Mucosa of descending colon (tissue), 3 donors: Measurements from ENCODE around the gene SLC6A7. TPM values are rescaled to one million over a fixed set of nuclear protein-coding genes. Genes with fewer than 3 reads are reported as not detected.

Source experiments
- ATAC-seq: fragments of 200-7000 bp; cut with Tn5 transposase; one replicate; pipeline ENCODE4 v1.9.1; 2020; ENCODE audit warnings: mild to moderate bottlenecking, moderate library complexity
- DNase-seq, 3 donors: peaks; one replicate each; pipeline ENCODE4 v3.0.0-alpha.2; 2020
- H3K36me3 ChIP-seq: fragments of 200-600 bp; one replicate; pipeline ENCODE4 v1.8.0; 2021; ENCODE audit warnings: low read depth, mild to moderate bottlenecking
- H3K4me1 ChIP-seq: fragments of 200-600 bp; one replicate; pipeline ENCODE4 v1.8.0; 2021; ENCODE audit warnings: low read depth, mild to moderate bottlenecking
- H3K4me3 ChIP-seq: fragments of 200-600 bp; one replicate; pipeline ENCODE4 v1.8.0; 2021; ENCODE audit warnings: mild to moderate bottlenecking
- H3K9me3 ChIP-seq: fragments of 200-600 bp; one replicate; pipeline ENCODE4 v1.8.0; 2021; ENCODE audit warnings: mild to moderate bottlenecking
- intact Hi-C, 2 donors: fragments of 100-400 bp; cut with DNase I in 1 of 2; cut with micrococcal nuclease in 1 of 2; formaldehyde crosslinking; loops; one replicate each; pipeline versions ENCODE4 v1.11.0 to v1.11.1; 2022; cut with DNase I, micrococcal nuclease
- total RNA-seq, 3 donors: library from RNA; stranded (reverse); fragmentation: NEBNext Ultra II Directional in 2 of 3; extraction: Animal tissue kit (Norgen Biotek cat#: 25700) in 2 of 3; gene quantifications; one replicate each; pipeline versions ENCODE4 v1.2.1 to v1.2.4, GENCODE V29; 2021 to 2023
- TF ChIP-seq, protein P1 (sequence below): fragments of 200-600 bp; IDR thresholded peaks from one replicate; pipeline ENCODE4 v1.8.0; 2022; ENCODE audit warnings: antibody characterized with exemption, mild to moderate bottlenecking
- donor health status: DM: no; HTN: no; CAD: no; lungs with moderate emphysema.
- donor health status: DM: no; HTN: no; CAD: no.
- donor health status: DM: no; HTN: yes; CAD: no.

Gene SLC6A7
- total RNA-seq, 3 donors from 2014 or later = 15.2 to 26.4 (median 18.9) TPM

DNA sequence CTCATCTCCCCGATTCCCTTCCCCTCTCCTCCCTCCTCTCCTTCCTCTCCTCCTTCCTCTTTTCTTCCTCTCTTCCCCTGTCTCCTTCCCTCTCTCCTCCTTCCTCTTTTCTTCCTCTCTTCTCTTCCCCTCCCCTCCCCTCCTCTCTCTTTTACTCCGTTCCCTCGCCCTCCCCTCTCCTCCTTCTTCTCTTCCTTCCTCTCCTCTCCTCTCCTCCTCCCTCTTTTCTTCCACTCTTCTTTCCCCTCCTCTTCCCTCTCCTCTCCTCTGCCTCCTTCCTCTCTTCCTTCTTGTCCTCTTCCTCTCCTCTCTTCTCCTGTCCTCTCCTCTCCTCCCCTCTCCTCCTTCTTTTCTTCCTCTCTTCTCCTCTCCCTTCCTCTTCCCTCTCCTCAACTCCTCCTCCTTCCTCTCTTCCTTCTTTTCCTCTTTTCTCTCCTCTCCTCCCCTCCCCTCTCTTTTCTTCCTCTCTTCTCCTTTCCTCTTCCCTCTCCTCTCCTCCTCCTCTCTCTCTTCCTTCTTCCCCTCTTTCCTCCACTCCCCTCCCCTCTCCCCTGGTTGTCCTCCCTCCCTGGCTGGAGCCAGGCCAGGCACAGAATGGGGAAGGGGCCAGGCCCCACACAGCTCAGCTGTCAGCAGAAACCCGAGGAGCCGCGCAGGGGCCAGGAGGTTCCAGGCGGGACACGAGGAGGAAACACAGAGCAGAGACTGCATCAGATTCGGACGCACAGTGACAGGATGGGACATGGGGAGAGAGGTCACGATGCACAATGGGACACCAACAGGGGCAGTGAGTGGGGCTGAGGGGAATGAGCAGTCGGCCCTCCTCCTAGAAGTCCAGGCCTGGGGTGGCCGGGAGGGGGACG lies 51.7 kb downstream of the SLC6A7 start:
- ATAC-seq (no peak), DNase-seq (no peak)
- TF ChIP-seq, protein P1, sequence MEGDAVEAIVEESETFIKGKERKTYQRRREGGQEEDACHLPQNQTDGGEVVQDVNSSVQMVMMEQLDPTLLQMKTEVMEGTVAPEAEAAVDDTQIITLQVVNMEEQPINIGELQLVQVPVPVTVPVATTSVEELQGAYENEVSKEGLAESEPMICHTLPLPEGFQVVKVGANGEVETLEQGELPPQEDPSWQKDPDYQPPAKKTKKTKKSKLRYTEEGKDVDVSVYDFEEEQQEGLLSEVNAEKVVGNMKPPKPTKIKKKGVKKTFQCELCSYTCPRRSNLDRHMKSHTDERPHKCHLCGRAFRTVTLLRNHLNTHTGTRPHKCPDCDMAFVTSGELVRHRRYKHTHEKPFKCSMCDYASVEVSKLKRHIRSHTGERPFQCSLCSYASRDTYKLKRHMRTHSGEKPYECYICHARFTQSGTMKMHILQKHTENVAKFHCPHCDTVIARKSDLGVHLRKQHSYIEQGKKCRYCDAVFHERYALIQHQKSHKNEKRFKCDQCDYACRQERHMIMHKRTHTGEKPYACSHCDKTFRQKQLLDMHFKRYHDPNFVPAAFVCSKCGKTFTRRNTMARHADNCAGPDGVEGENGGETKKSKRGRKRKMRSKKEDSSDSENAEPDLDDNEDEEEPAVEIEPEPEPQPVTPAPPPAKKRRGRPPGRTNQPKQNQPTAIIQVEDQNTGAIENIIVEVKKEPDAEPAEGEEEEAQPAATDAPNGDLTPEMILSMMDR = no peak
- intact Hi-C loops = no loop called here
- H3K36me3 ChIP-seq = no peaks in the 10 kb centered on the region
- H3K9me3 ChIP-seq = no peaks in the 10 kb centered on the region
- no peaks in the 10 kb centered on the region for H3K4me1 ChIP-seq
- no peak overlapping the region for H3K4me3 ChIP-seq

DNA sequence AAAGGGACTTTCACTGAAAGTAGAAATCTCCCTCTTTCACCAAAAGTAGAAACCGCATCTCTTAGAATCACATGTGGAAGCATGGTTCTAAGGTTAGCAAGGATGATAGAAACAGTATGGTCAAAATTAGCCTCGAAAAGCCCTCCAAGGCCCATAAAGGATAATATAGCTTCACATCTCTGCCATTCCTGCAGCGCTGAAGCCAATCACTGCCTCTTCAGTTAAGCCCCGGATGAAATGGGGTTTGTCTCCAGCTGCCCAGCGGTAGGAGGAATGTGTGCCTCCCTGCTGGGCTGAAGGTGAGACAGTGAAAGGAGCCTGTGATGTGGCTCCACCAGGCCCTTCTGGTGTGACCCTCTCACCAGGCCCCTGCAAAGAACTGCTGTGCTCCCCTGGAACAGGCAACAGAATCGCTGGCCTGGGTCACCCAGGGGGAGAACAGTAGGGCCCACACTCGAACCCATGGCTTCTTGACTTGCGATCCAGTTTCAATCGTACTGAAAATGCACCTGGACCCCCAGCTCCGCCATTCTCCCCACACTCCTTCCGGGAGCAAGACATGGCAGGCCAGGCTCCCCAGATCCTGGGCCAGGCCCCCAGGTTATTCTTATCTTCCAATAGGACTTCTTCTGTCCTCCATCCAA lies 52.5 kb downstream of the SLC6A7 start:
- Histone ChIP-seq H3K9me3 (no peaks in the 10 kb centered on the region), H3K36me3 (no peaks in the 10 kb centered on the region), H3K4me1 (no peaks in the 10 kb centered on the region), H3K4me3 (no peak overlapping the region)
- no peak for ATAC-seq
- TF ChIP-seq, protein P1 = no peak
- DNase-seq = no peak
- intact Hi-C loops = no loop called here

DNA sequence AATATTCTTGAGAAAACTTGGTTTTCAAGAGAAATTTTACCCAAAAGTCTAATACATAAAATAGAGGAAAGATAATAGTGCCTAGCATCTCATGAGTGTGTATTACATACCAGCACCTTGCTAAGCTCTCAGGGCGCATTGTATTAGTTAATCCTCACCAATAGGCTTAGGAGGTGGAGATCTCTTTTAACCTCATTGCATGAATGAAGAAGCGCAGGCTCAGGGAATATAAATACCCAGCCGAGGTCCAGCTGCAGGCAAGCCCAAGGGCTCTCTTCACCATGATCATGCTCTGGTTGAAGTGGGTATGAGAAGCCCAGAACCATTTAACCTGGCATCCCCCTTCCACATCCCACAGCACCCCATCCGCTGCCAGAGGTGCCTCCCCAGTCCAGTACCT lies 53.7 kb downstream of the SLC6A7 start:
- Histone ChIP-seq H3K9me3 (no peaks in the 10 kb centered on the region), H3K4me1 (no peaks in the 10 kb centered on the region), H3K36me3 (no peaks in the 10 kb centered on the region), H3K4me3 (no peak overlapping the region)
- ATAC-seq = no peak
- intact Hi-C loops = no loop called here
- TF ChIP-seq, protein P1 = no peak
- no peak for DNase-seq

DNA sequence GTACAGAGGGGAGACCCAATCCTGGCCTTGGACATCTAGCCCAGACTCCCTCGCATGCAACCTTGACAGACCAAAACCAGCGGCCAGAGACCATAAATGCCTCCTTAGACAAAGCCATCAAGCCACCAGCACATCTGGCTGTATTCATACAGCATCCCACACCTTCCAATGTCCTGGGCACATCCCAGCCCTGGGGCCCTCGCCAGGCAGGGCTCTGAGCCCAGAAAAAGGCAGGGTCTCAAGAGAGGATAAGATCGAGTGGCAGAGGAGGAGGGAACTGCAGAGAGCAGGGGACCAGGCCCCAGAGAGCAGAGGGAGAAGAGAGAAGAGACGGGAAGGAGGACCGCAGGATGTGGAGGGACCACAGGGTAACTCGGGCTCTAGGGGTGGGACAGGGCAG lies 54.3 kb downstream of the SLC6A7 start:
- no peaks in the 10 kb centered on the region for H3K36me3 ChIP-seq
- ATAC-seq (no peak), DNase-seq (no peak)
- TF ChIP-seq, protein P1 = no peak
- no peaks in the 10 kb centered on the region for H3K9me3 ChIP-seq
- no peak overlapping the region for H3K4me3 ChIP-seq
- H3K4me1 ChIP-seq = no peaks in the 10 kb centered on the region
- intact Hi-C loops = no loop called here

DNA sequence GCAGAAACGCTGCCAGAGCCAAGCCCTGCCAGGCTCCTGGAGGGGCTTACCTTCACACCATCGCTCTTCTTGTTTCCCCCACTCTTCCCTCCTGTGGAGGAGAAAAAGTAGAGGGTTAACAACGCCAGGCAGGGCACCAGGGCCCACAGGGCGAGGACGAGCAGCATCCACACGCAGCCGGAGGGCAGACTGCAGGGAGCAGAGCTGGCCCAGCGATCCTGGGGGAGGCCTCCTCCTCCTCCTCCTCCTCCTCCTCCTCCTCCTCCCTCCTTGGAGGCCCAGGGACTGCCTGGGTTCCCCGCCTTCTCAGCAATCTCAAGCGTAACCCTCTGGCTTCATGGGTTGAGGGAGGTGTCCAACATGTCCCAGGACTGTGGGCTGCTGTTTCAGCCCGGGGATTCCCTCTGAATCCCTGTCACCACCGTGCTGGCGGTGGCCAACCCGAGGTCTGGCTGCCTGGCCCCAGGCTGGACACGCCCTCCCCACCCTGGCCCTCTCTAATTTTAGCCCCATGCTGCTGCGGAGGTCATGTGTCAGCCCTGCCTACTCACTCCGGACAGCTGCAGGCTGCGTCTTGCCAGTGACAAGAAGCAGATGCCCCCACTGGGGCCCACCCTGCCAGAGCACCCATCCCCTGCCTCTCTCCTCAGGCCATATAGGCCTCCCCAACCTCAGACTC lies 55.4 kb downstream of the SLC6A7 start:
- ATAC-seq (peak; percentile 35), DNase-seq (peak in 1 of 3 donors; percentile 18)
- TF ChIP-seq, protein P1 = no peak
- Histone ChIP-seq H3K9me3 (no peaks in the 10 kb centered on the region), H3K4me3 (no peak overlapping the region), H3K36me3 (no peaks in the 10 kb centered on the region), H3K4me1 (no peaks in the 10 kb centered on the region)
- intact Hi-C loops = no loop called here
